Measurements from ENCODE around the gene MYOZ3. TPM values are rescaled to one million over a fixed set of nuclear protein-coding genes. Genes with fewer than 3 reads are reported as not detected.

Gene MYOZ3
- total and polyA plus RNA-seq, 2 of the 8 experiments (the other 6 are each of a cell fraction or from before 2014, with no cell fraction given) = 9.6 to 19.1 TPM

DNA sequence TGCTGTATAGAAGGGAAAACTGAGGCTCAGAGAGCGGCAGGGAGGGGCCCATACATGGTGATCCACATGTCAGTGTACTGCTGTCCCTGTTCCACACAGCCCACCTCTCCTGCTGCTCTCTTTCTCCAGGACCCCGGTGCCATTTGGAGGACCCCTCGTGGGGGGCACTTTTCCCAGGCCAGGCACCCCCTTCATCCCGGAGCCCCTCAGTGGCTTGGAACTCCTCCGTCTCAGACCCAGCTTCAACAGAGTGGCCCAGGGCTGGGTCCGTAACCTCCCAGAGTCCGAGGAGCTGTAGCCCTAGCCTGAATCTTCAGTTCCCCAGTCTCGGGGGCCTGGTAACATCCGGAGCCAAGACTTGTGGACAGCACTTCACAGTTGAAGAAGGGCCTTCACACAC is 15.5 kb downstream of the MYOZ3 start (continued):
- TF ChIP-seq FOSL1 (IDR thresholded peaks at IDR 0.05; ENCODE audit: insufficient read depth, low read depth, low read length) (no peak), HDAC6 (IDR thresholded peaks at IDR 0.05; ENCODE audit: low read depth, low read length) (no peak), SIN3A (conservative IDR thresholded peaks at IDR 0.05 in 1 of 2, IDR thresholded peaks at IDR 0.05 in 1 of 2; ENCODE audit: low read depth in 1 of 2, low read length in 2 of 2) (no peak), TCF12 (IDR thresholded peaks at IDR 0.05; ENCODE audit: low read depth, low read length) (no peak), CTBP2 (IDR thresholded peaks at IDR 0.05; ENCODE audit: borderline replicate concordance, insufficient read depth, insufficient read length, low read length) (no peak), CHD7 (IDR thresholded peaks at IDR 0.05; ENCODE audit: insufficient replicate concordance, low read length) (no peak)
- TF ChIP-seq, protein P1, sequence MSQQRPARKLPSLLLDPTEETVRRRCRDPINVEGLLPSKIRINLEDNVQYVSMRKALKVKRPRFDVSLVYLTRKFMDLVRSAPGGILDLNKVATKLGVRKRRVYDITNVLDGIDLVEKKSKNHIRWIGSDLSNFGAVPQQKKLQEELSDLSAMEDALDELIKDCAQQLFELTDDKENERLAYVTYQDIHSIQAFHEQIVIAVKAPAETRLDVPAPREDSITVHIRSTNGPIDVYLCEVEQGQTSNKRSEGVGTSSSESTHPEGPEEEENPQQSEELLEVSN (IDR thresholded peaks at IDR 0.05) = no peak
